ENCODE data around the gene TLX1. TPM values are rescaled to one million over a fixed set of nuclear protein-coding genes. Genes with fewer than 3 reads are reported as not detected.
A peak's percentile ranks its signal among the peaks of the same experiment; 100 is the strongest.

Gene TLX1
- polyA plus RNA-seq, 1 donor (not counting 4 experiments of a cell fraction or from before 2014, with no cell fraction given): not detected

DNA sequence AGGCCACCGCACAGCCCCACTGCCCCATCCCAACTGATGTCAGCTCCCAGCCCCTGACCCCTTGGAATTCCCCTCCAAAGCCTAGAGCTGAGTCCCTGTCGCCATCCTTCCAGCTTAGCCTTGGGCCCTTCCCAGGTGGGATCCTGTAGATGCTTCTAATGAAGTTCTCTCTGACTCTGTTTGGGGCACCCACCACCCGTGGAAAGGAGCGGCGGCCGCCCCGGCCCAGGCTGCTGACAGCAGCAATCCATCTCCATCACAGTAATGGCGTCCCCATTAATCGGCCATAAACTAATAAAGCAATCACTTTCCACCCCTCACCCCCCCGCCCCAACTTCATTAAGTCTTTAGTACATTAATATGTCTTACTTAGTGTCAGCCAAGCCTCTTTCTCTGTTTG, 43.7 kb upstream of the TLX1 start:
- TF ChIP-seq EZH2 (IDR thresholded peaks at IDR 0.05; ENCODE audit: low read length): no peak
- TF ChIP-seq, protein P1, sequence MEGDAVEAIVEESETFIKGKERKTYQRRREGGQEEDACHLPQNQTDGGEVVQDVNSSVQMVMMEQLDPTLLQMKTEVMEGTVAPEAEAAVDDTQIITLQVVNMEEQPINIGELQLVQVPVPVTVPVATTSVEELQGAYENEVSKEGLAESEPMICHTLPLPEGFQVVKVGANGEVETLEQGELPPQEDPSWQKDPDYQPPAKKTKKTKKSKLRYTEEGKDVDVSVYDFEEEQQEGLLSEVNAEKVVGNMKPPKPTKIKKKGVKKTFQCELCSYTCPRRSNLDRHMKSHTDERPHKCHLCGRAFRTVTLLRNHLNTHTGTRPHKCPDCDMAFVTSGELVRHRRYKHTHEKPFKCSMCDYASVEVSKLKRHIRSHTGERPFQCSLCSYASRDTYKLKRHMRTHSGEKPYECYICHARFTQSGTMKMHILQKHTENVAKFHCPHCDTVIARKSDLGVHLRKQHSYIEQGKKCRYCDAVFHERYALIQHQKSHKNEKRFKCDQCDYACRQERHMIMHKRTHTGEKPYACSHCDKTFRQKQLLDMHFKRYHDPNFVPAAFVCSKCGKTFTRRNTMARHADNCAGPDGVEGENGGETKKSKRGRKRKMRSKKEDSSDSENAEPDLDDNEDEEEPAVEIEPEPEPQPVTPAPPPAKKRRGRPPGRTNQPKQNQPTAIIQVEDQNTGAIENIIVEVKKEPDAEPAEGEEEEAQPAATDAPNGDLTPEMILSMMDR (optimal IDR thresholded peaks at IDR 0.05 in 1 of 3, IDR thresholded peaks at IDR 0.05 in 1 of 3, conservative IDR thresholded peaks at IDR 0.05 in 1 of 3; ENCODE audit: extremely low read depth in 1 of 3, insufficient read depth in 2 of 3, low read length in 3 of 3): no peak
- no peak for DNase-seq (ENCODE audit: low read depth, low spot score)
- Histone ChIP-seq H2AFZ (ENCODE audit: control insufficient read depth, low read length) (no peak overlapping the region), H3K4me1 (ENCODE audit: control insufficient read depth, extremely low read depth, insufficient read depth, low read length) (peaks cover 26% of the 10 kb centered on the region), H3K9me3 (ENCODE audit: control insufficient read depth, low read depth, low read length) (no peaks in the 10 kb centered on the region), H3K4me3 (ENCODE audit: control insufficient read depth in 2 of 3, extremely low read depth in 1 of 3, insufficient read depth in 2 of 3, low read depth in 1 of 3, low read length in 3 of 3) (no peak overlapping the region), H3K79me2 (ENCODE audit: control insufficient read depth, insufficient read depth, low read length) (no peaks in the 10 kb centered on the region), H3K27me3 (ENCODE audit: control insufficient read depth, extremely low read depth, insufficient read depth, low read length) (peaks cover 20% of the 10 kb centered on the region), H3K36me3 (ENCODE audit: control insufficient read depth in 2 of 2, extremely low read depth in 1 of 2, insufficient read depth in 2 of 2, low read length in 2 of 2) (no peaks in the 10 kb centered on the region), H3K9me1 (ENCODE audit: control insufficient read depth, extremely low read depth, insufficient read depth, low read length) (peaks cover 2% of the 10 kb centered on the region), H3K27ac (ENCODE audit: control insufficient read depth, insufficient read depth, low read length) (no peak overlapping the region), H3K9ac (ENCODE audit: control insufficient read depth, extremely low read depth, insufficient read depth, low read length) (no peak overlapping the region), H4K20me1 (ENCODE audit: control insufficient read depth, extremely low read depth, insufficient read depth, low read length) (no peaks in the 10 kb centered on the region), H3K4me2 (ENCODE audit: control insufficient read depth, extremely low read depth, insufficient read depth, low read depth, low read length) (no peak overlapping the region)
- FAIRE-seq: no peak
- dilution Hi-C loops (cut with MboI; ENCODE audit: extremely low pct_ligation_motif_present, low sequenced_read_pairs): no loop called here

DNA sequence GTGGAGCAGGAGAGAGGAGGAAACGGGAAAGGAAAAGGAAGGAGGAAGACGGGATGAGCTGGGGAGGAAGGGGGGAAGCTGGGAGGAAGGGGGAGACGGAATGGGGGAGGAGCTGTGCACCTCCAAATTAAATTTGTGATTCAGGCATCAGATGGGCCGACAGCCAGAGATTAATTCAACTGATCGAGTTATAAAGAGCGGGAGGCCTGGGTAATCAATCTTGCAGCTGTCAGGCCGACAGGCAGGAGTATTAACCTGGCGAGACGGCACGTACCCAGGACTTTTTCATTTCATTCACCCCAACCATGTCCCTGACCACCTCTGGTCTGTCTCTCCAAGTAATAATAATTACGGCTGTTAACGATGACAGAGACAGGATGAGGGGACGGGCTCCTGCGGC, 43.1 kb upstream of the TLX1 start:
- Histone ChIP-seq H3K79me2 (ENCODE audit: control insufficient read depth, insufficient read depth, low read length) (no peaks in the 10 kb centered on the region), H3K27ac (ENCODE audit: control insufficient read depth, insufficient read depth, low read length) (no peak overlapping the region), H3K36me3 (ENCODE audit: control insufficient read depth in 2 of 2, extremely low read depth in 1 of 2, insufficient read depth in 2 of 2, low read length in 2 of 2) (no peaks in the 10 kb centered on the region), H3K9ac (ENCODE audit: control insufficient read depth, extremely low read depth, insufficient read depth, low read length) (no peak overlapping the region), H3K9me3 (ENCODE audit: control insufficient read depth, low read depth, low read length) (no peaks in the 10 kb centered on the region), H2AFZ (ENCODE audit: control insufficient read depth, low read length) (no peak overlapping the region), H3K27me3 (ENCODE audit: control insufficient read depth, extremely low read depth, insufficient read depth, low read length) (peaks cover 15% of the 10 kb centered on the region), H3K4me3 (ENCODE audit: control insufficient read depth in 2 of 3, extremely low read depth in 1 of 3, insufficient read depth in 2 of 3, low read depth in 1 of 3, low read length in 3 of 3) (no peak overlapping the region), H4K20me1 (ENCODE audit: control insufficient read depth, extremely low read depth, insufficient read depth, low read length) (no peaks in the 10 kb centered on the region), H3K4me1 (ENCODE audit: control insufficient read depth, extremely low read depth, insufficient read depth, low read length) (peaks cover 26% of the 10 kb centered on the region), H3K9me1 (ENCODE audit: control insufficient read depth, extremely low read depth, insufficient read depth, low read length) (peaks cover 2% of the 10 kb centered on the region), H3K4me2 (ENCODE audit: control insufficient read depth, extremely low read depth, insufficient read depth, low read depth, low read length) (peak overlapping the region; percentile 12)
- dilution Hi-C loops (cut with MboI; ENCODE audit: extremely low pct_ligation_motif_present, low sequenced_read_pairs): no loop called here
- FAIRE-seq (no peak), DNase-seq (ENCODE audit: low read depth, low spot score) (no peak)
- TF ChIP-seq EZH2 (IDR thresholded peaks at IDR 0.05; ENCODE audit: low read length): no peak
- TF ChIP-seq, protein P1 (optimal IDR thresholded peaks at IDR 0.05 in 1 of 3, IDR thresholded peaks at IDR 0.05 in 1 of 3, conservative IDR thresholded peaks at IDR 0.05 in 1 of 3; ENCODE audit: extremely low read depth in 1 of 3, insufficient read depth in 2 of 3, low read length in 3 of 3): no peak

Data from keratinocyte (primary cell).